Measurements from ENCODE around the gene RNASET2.

GRCh38 chr6:166998256-166999144 lies 42.1 kb upstream of the RNASET2 start:
- TF ChIP-seq CTCF (IDR thresholded peaks at IDR 0.05; ENCODE audit: poor library complexity, severe bottlenecking) (no peak), REST (IDR thresholded peaks at IDR 0.05; ENCODE audit: borderline replicate concordance) (no peak)

Measured in neural cell (in vitro differentiated cells).